WTC11 (cell line): ENCODE data around the gene KIF22.

ENCODE experiments used
- ZNF232 ChIP-seq: sonication (generic); formaldehyde crosslinking; IDR thresholded peaks from 2 replicates; pipeline ENCODE4 v1.8.0; 2022; ENCODE audit warnings: mild to moderate bottlenecking, missing genetic modification reagents
- TF ChIP-seq, protein P1 (sequence below): fragments of 200-600 bp; IDR thresholded peaks from 2 replicates; pipeline ENCODE4 v1.8.0; 2022; ENCODE audit warnings: antibody characterized with exemption
- TF ChIP-seq, protein P2 (sequence below): fragments of 250-450 bp; sonication (Bioruptor Pico); IDR thresholded peaks from 2 replicates; pipeline ENCODE4 v1.9.0; 2021; ENCODE audit warnings: mild to moderate bottlenecking
- TF ChIP-seq, protein P3 (sequence below): sonication (generic); formaldehyde crosslinking; IDR thresholded peaks from 2 replicates; pipeline ENCODE4 v1.8.0; 2022; ENCODE audit warnings: mild to moderate bottlenecking, missing genetic modification reagents
- TF ChIP-seq, protein P4 (sequence below): sonication (generic); formaldehyde crosslinking; IDR thresholded peaks from 2 replicates; pipeline ENCODE4 v1.8.0; 2023; ENCODE audit warnings: missing genetic modification reagents
- TF ChIP-seq, protein P5 (sequence below): sonication (generic); formaldehyde crosslinking; IDR thresholded peaks from 2 replicates; pipeline ENCODE4 v1.8.0; 2023; ENCODE audit warnings: mild to moderate bottlenecking, missing genetic modification reagents

DNA sequence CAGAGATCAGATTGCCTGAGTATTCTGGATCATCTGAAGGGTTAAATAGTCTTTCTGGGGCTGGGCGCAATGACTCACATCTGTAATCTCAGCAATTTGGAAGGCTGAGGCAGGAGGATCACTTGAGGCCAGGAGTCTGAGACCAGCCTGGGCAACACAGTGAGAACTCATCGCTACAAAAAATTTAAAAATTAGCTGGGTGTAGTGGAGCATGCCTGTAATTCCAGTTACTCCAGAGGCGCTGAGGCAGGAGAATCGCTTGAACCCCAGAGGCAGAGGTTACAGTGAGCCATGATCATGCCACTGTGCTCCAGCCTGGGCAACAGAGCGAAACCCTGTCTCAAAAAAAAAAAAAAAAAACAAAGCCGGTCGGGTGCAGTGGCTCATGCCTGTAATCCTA is 45.4 kb downstream of the KIF22 start:
- no peak for TF ChIP-seq ZNF232 (CRISPR knock-in tag)
- TF ChIP-seq, protein P1, sequence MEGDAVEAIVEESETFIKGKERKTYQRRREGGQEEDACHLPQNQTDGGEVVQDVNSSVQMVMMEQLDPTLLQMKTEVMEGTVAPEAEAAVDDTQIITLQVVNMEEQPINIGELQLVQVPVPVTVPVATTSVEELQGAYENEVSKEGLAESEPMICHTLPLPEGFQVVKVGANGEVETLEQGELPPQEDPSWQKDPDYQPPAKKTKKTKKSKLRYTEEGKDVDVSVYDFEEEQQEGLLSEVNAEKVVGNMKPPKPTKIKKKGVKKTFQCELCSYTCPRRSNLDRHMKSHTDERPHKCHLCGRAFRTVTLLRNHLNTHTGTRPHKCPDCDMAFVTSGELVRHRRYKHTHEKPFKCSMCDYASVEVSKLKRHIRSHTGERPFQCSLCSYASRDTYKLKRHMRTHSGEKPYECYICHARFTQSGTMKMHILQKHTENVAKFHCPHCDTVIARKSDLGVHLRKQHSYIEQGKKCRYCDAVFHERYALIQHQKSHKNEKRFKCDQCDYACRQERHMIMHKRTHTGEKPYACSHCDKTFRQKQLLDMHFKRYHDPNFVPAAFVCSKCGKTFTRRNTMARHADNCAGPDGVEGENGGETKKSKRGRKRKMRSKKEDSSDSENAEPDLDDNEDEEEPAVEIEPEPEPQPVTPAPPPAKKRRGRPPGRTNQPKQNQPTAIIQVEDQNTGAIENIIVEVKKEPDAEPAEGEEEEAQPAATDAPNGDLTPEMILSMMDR = no peak
- TF ChIP-seq, protein P2, sequence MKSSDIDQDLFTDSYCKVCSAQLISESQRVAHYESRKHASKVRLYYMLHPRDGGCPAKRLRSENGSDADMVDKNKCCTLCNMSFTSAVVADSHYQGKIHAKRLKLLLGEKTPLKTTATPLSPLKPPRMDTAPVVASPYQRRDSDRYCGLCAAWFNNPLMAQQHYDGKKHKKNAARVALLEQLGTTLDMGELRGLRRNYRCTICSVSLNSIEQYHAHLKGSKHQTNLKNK (CRISPR knock-in tag) = no peak
- TF ChIP-seq, protein P3, sequence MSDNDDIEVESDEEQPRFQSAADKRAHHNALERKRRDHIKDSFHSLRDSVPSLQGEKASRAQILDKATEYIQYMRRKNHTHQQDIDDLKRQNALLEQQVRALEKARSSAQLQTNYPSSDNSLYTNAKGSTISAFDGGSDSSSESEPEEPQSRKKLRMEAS (CRISPR knock-in tag) = no peak
- TF ChIP-seq, protein P4, sequence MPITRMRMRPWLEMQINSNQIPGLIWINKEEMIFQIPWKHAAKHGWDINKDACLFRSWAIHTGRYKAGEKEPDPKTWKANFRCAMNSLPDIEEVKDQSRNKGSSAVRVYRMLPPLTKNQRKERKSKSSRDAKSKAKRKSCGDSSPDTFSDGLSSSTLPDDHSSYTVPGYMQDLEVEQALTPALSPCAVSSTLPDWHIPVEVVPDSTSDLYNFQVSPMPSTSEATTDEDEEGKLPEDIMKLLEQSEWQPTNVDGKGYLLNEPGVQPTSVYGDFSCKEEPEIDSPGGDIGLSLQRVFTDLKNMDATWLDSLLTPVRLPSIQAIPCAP = no peak
- TF ChIP-seq, protein P5, sequence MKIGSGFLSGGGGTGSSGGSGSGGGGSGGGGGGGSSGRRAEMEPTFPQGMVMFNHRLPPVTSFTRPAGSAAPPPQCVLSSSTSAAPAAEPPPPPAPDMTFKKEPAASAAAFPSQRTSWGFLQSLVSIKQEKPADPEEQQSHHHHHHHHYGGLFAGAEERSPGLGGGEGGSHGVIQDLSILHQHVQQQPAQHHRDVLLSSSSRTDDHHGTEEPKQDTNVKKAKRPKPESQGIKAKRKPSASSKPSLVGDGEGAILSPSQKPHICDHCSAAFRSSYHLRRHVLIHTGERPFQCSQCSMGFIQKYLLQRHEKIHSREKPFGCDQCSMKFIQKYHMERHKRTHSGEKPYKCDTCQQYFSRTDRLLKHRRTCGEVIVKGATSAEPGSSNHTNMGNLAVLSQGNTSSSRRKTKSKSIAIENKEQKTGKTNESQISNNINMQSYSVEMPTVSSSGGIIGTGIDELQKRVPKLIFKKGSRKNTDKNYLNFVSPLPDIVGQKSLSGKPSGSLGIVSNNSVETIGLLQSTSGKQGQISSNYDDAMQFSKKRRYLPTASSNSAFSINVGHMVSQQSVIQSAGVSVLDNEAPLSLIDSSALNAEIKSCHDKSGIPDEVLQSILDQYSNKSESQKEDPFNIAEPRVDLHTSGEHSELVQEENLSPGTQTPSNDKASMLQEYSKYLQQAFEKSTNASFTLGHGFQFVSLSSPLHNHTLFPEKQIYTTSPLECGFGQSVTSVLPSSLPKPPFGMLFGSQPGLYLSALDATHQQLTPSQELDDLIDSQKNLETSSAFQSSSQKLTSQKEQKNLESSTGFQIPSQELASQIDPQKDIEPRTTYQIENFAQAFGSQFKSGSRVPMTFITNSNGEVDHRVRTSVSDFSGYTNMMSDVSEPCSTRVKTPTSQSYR (CRISPR knock-in tag) = no peak
